ENCODE measurements around the gene NFATC2. TPM values are rescaled to one million over a fixed set of nuclear protein-coding genes. Genes with fewer than 3 reads are reported as not detected.

The NFATC2 gene
- total RNA-seq, 1 experiment from 2014 or later, result 0.61 TPM

DNA sequence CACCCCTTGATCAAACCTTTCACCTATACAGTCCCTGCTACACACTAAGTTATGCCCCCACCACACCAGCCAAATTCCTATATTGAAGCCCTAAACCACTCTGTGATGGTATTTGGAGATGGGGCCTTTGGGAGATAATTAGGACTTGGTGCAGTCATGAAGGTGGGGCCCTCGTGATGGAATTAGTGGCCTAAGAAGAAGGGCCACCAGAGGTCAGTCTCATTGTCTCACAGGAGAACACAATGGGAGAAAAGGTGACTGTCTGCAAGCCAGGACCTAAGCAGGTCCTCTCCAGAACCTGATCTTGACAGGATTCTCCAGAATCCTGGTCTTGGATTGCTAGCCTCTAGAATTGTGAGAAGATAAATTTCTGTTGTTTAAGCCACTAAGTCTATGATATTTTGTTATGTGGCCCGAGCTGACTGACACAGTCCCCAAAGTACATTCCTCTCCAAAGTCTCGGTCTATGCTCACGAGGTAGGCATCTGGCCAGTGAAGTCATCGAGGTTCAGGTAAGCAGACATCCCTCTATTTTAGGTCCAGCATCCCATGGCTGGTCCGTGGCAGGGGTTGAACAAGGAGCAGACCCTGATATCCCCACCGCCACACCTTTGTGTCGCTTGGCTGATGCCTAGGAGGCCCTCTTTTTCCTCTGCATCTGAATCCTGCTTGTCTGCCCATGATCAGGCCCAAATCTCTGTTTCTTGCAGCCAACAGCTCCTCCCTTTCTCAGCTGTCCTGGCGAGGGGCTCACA is 138.9 kb downstream of the NFATC2 start:
- no peaks in the 10 kb centered on the region for H3K9me3 Mint-ChIP-seq

More for the DNA sequence above, 138.9 kb downstream of the NFATC2 start:
- H3K56ac ChIP-seq (ENCODE audit: insufficient read length, low read depth, low read length), result no peak overlapping the region
- H2BK20ac ChIP-seq (ENCODE audit: low read depth, low read length, poor library complexity, severe bottlenecking), result no peak overlapping the region
- no peaks in the 10 kb centered on the region for H3K79me1 ChIP-seq (ENCODE audit: insufficient read depth, low read depth, low read length, poor library complexity, severe bottlenecking)
- TF ChIP-seq, protein P1, sequence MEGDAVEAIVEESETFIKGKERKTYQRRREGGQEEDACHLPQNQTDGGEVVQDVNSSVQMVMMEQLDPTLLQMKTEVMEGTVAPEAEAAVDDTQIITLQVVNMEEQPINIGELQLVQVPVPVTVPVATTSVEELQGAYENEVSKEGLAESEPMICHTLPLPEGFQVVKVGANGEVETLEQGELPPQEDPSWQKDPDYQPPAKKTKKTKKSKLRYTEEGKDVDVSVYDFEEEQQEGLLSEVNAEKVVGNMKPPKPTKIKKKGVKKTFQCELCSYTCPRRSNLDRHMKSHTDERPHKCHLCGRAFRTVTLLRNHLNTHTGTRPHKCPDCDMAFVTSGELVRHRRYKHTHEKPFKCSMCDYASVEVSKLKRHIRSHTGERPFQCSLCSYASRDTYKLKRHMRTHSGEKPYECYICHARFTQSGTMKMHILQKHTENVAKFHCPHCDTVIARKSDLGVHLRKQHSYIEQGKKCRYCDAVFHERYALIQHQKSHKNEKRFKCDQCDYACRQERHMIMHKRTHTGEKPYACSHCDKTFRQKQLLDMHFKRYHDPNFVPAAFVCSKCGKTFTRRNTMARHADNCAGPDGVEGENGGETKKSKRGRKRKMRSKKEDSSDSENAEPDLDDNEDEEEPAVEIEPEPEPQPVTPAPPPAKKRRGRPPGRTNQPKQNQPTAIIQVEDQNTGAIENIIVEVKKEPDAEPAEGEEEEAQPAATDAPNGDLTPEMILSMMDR (conservative IDR thresholded peaks at IDR 0.05), result no peak
- no peaks in the 10 kb centered on the region for H3K23me2 ChIP-seq (ENCODE audit: insufficient read length, low read depth, low read length, poor library complexity, severe bottlenecking)
- H3K9me3 ChIP-seq (ENCODE audit: control insufficient read depth, low read depth, low read length), result no peaks in the 10 kb centered on the region
- no CpG with 5 or more reads among the region's 9 CpGs for WGBS (ENCODE audit: extremely low coverage, insufficient read length, low lambda C conversion rate)
- no peak overlapping the region for H3K14ac ChIP-seq (ENCODE audit: insufficient read depth, low read length)
- no peak overlapping the region for H3K23ac ChIP-seq (ENCODE audit: insufficient read length, low read depth, low read length)
- H3K4me2 ChIP-seq (ENCODE audit: insufficient read depth, insufficient read length, low read length), result no peak overlapping the region
- H3K27ac ChIP-seq (ENCODE audit: insufficient read length, low read depth, low read length), result no peak overlapping the region
- no peak overlapping the region for H2AFZ ChIP-seq (ENCODE audit: low read length)
- no peak overlapping the region for H4K8ac ChIP-seq (replicated peaks; ENCODE audit: insufficient read length, low read depth, low read length)
- DNase-seq, result no peak
- no peak overlapping the region for H4K5ac ChIP-seq (ENCODE audit: insufficient read length, low read depth, low read length)
- no peak overlapping the region for H2BK12ac ChIP-seq (ENCODE audit: insufficient read length, low read depth, low read length)
- H3K9ac ChIP-seq (ENCODE audit: extremely low read depth, insufficient read length, low read length), result no peak overlapping the region
- H3T11ph ChIP-seq (ENCODE audit: low read length), result no peak overlapping the region
- H2BK5ac ChIP-seq (ENCODE audit: insufficient read length, low read length), result no peak overlapping the region
- no peak overlapping the region for H2BK120ac ChIP-seq (ENCODE audit: low read depth, low read length, poor library complexity, severe bottlenecking)
- H4K91ac ChIP-seq (ENCODE audit: insufficient read length, low read depth, low read length), result no peak overlapping the region
- H2AK5ac ChIP-seq (ENCODE audit: insufficient read length, low read length), result no peak overlapping the region
- H2BK15ac ChIP-seq (ENCODE audit: low read depth, low read length), result no peak overlapping the region
- no peaks in the 10 kb centered on the region for H3K4me1 ChIP-seq (ENCODE audit: insufficient read depth, low read length)
- no peak overlapping the region for H3K4ac ChIP-seq (ENCODE audit: low read depth, low read length)
- H3K18ac ChIP-seq (ENCODE audit: insufficient read length, low read depth, low read length), result no peak overlapping the region
- no peaks in the 10 kb centered on the region for H3K27me3 ChIP-seq (ENCODE audit: insufficient read depth, low read length)
- H3K27me3 Mint-ChIP-seq (ENCODE audit: low read depth), result peaks cover 2% of the 10 kb centered on the region
- H4K20me1 ChIP-seq (ENCODE audit: control insufficient read depth, insufficient read depth, insufficient read length), result no peaks in the 10 kb centered on the region
- H3K27ac Mint-ChIP-seq, result no peak overlapping the region
- H3K36me3 Mint-ChIP-seq (ENCODE audit: insufficient read depth in 1 of 3, low read depth in 3 of 3), result peaks cover 0 to 1% (median 0%) of the 10 kb centered on the region in 3 experiments; a peak in 1 of 7 replicates
- peaks cover 7 to 8% of the 10 kb centered on the region in 2 experiments; a peak in 3 of 4 replicates for H3K4me1 Mint-ChIP-seq
- H3K79me2 ChIP-seq (ENCODE audit: insufficient read depth, low read length), result no peaks in the 10 kb centered on the region
- no peak overlapping the region for H3K4me3 Mint-ChIP-seq
